Measurements from ENCODE around the gene LIPT2. TPM values are rescaled to one million over a fixed set of nuclear protein-coding genes. Genes with fewer than 3 reads are reported as not detected.

Gene LIPT2
- total RNA-seq, 1 donor from 2014 or later, result 6.5 TPM

GRCh38 chr11:74468058-74468457, 25.5 kb downstream of the LIPT2 start:
- DNase-seq (ENCODE audit: low spot score), result no peak
- Mint-ChIP-seq H3K27me3 (ENCODE audit: unreplicated experiment) (peaks cover 20% of the 10 kb centered on the region), H3K36me3 (ENCODE audit: low read depth, unreplicated experiment) (peaks cover 21% of the 10 kb centered on the region), H3K9me3 (ENCODE audit: unreplicated experiment) (no peaks in the 10 kb centered on the region), H3K27ac (ENCODE audit: unreplicated experiment) (peak overlapping the region; percentile 85), H3K4me1 (ENCODE audit: unreplicated experiment) (peaks cover 41% of the 10 kb centered on the region), H3K4me3 (ENCODE audit: unreplicated experiment) (peak overlapping the region; percentile 84)
- TF ChIP-seq, protein P1, sequence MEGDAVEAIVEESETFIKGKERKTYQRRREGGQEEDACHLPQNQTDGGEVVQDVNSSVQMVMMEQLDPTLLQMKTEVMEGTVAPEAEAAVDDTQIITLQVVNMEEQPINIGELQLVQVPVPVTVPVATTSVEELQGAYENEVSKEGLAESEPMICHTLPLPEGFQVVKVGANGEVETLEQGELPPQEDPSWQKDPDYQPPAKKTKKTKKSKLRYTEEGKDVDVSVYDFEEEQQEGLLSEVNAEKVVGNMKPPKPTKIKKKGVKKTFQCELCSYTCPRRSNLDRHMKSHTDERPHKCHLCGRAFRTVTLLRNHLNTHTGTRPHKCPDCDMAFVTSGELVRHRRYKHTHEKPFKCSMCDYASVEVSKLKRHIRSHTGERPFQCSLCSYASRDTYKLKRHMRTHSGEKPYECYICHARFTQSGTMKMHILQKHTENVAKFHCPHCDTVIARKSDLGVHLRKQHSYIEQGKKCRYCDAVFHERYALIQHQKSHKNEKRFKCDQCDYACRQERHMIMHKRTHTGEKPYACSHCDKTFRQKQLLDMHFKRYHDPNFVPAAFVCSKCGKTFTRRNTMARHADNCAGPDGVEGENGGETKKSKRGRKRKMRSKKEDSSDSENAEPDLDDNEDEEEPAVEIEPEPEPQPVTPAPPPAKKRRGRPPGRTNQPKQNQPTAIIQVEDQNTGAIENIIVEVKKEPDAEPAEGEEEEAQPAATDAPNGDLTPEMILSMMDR (IDR thresholded peaks at IDR 0.05; ENCODE audit: unreplicated experiment), result no peak

GRCh38 chr11:74466916-74467885, 26.3 kb downstream of the LIPT2 start, which contains the start of gene KCNE3:
Gene KCNE3, minus strand, starts transcription at chr11:74467549. Its CDS starts 9,986 bp downstream, at chr11:74457563.
- Mint-ChIP-seq H3K36me3 (ENCODE audit: low read depth, unreplicated experiment) (peaks cover 27% of the 10 kb centered on the region), H3K4me1 (ENCODE audit: unreplicated experiment) (peaks cover 49% of the 10 kb centered on the region), H3K4me3 (ENCODE audit: unreplicated experiment) (peak within 1 kb of the TSS; percentile 86), H3K9me3 (ENCODE audit: unreplicated experiment) (no peaks in the 10 kb centered on the region), H3K27me3 (ENCODE audit: unreplicated experiment) (peaks cover 20% of the 10 kb centered on the region), H3K27ac (ENCODE audit: unreplicated experiment) (peak within 1 kb of the TSS; percentile 85)
- DNase-seq (ENCODE audit: low spot score), result peak; percentile 50
- TF ChIP-seq, protein P1 (IDR thresholded peaks at IDR 0.05; ENCODE audit: unreplicated experiment), result no peak

DNA sequence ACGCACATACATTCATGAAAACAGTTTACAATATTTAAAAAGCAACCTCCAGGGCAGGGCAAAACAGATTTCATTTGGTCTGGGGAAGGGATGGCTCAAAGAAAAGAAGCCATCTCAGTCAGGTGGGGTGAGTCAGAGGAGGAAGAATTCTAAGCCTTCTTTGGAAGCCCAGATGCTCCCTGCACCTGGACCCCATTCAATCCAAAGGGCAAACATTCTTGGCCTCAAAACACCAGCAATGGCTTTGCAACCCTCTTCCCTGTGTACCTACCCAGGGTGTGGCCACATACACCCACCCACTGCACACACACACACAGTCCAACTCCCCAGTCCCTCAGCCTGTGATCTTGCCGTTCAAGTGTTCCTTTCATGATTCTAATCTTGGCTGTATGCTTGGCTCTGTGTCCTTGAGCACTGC, 28.2 kb downstream of the LIPT2 start:
- Mint-ChIP-seq H3K36me3 (ENCODE audit: low read depth, unreplicated experiment) (peaks cover 27% of the 10 kb centered on the region), H3K4me3 (ENCODE audit: unreplicated experiment) (peak overlapping the region; percentile 86), H3K9me3 (ENCODE audit: unreplicated experiment) (no peaks in the 10 kb centered on the region), H3K4me1 (ENCODE audit: unreplicated experiment) (peaks cover 54% of the 10 kb centered on the region), H3K27ac (ENCODE audit: unreplicated experiment) (peak overlapping the region; percentile 38), H3K27me3 (ENCODE audit: unreplicated experiment) (peaks cover 18% of the 10 kb centered on the region)
- no peak for DNase-seq (ENCODE audit: low spot score)
- TF ChIP-seq, protein P1 (IDR thresholded peaks at IDR 0.05; ENCODE audit: unreplicated experiment), result no peak

DNA sequence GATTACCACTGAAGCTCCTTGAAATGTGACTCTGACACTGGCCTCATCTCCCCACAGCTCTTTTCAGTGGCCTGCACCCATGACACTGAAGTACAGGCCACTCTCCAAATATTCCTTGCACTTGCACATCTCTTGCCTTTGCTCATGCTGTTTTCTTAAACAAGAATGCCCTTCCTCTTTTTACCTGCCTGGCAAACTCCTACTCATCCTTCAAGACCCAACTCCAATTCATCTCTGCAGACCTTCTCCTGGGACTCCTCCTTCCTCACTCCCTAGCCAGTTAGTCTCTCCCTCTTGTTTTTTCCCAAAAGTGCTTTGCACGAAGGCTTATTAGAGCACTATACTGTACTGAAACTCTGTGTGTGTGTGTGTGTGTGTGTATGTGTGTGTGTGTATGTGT, 28.8 kb downstream of the LIPT2 start:
- Mint-ChIP-seq H3K36me3 (ENCODE audit: low read depth, unreplicated experiment) (peaks cover 27% of the 10 kb centered on the region), H3K9me3 (ENCODE audit: unreplicated experiment) (no peaks in the 10 kb centered on the region), H3K27me3 (ENCODE audit: unreplicated experiment) (peaks cover 17% of the 10 kb centered on the region), H3K27ac (ENCODE audit: unreplicated experiment) (no peak overlapping the region), H3K4me1 (ENCODE audit: unreplicated experiment) (peaks cover 54% of the 10 kb centered on the region), H3K4me3 (ENCODE audit: unreplicated experiment) (peak overlapping the region; percentile 0)
- no peak for DNase-seq (ENCODE audit: low spot score)
- TF ChIP-seq, protein P1 (IDR thresholded peaks at IDR 0.05; ENCODE audit: unreplicated experiment), result no peak

DNA sequence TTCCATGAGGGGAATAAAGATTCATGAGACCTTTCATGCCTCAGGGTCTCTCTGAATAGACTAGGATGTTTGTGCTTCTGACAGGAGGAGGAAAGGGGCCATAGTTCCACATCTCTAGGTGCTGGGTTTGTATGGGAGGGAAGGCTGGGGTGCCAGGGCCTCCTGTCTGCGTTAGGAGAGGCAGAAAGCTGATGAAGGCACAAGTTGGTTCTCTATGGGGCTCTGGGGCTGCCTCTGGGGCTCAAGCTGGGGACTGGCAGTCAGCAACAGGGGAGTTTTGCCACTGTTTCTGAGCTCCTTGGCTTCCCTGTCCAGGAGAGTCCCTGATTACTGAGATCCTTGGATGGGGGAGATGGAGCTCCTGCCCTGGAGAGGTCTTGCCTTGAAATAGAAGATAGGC, 30.3 kb downstream of the LIPT2 start:
- H3K36me3 Mint-ChIP-seq (ENCODE audit: low read depth, unreplicated experiment), result peaks cover 27% of the 10 kb centered on the region
- H3K9me3 Mint-ChIP-seq (ENCODE audit: unreplicated experiment), result no peaks in the 10 kb centered on the region
- H3K27ac Mint-ChIP-seq (ENCODE audit: unreplicated experiment), result no peak overlapping the region
- no peak for DNase-seq (ENCODE audit: low spot score)
- H3K4me1 Mint-ChIP-seq (ENCODE audit: unreplicated experiment), result peaks cover 52% of the 10 kb centered on the region
- TF ChIP-seq, protein P1 (IDR thresholded peaks at IDR 0.05; ENCODE audit: unreplicated experiment), result no peak
- H3K27me3 Mint-ChIP-seq (ENCODE audit: unreplicated experiment), result peaks cover 17% of the 10 kb centered on the region
- H3K4me3 Mint-ChIP-seq (ENCODE audit: unreplicated experiment), result no peak overlapping the region
